Right lobe of liver (tissue), 4 donors: Measurements from ENCODE around the gene GAB4.

ENCODE experiments used
- CTCF ChIP-seq, 4 donors: fragments of 200-600 bp in 3 of 4; fragments of 450-650 bp in 1 of 4; IDR thresholded peaks; one replicate each; pipeline versions ENCODE4 v1.5.1 to v1.8.0; 2016 to 2022; ENCODE audit warnings: antibody characterized with exemption in 4 of 4, mild to moderate bottlenecking in 2 of 4
- POLR2A ChIP-seq: fragments of 450-650 bp; IDR thresholded peaks from one replicate; pipeline ENCODE4 v1.6.1; 2017; ENCODE audit warnings: antibody characterized with exemption, mild to moderate bottlenecking
- donor health status: DM: no; HTN: no; CAD: no.
- donor health status: DM: no; HTN: no; CAD: no.
- donor health status: DM: no; HTN: yes; CAD: no.

GRCh38 chr22:16969508-16970327, 38.3 kb downstream of the GAB4 start:
- TF ChIP-seq POLR2A, result no peak
- no peak for TF ChIP-seq CTCF (IDR thresholded peaks at IDR 0.05)
